Neural crest cell (in vitro differentiated cells): ENCODE data around the gene HPSE. TPM values are rescaled to one million over a fixed set of nuclear protein-coding genes. Genes with fewer than 3 reads are reported as not detected.
"Not testable (repeated sequence)": the region's sequence is repeated elsewhere in the genome, so short reads cannot be mapped to it uniquely, and the experiment has no call there.

ENCODE experiments used
- DNase-seq: peaks from one replicate; pipeline ENCODE4 v3.0.0; 2021; ENCODE audit warnings: low read depth, mixed read lengths, low spot score
- H3K27ac Mint-ChIP-seq: one replicate; pipeline ENCODE4 v1.8.0; 2021; ENCODE audit warnings: mild to moderate bottlenecking, mixed read lengths; ENCODE audit not compliant: unreplicated experiment
- H3K27me3 Mint-ChIP-seq: 2 replicates; pipeline ENCODE4 v1.8.0; 2021; ENCODE audit warnings: low read depth, mild to moderate bottlenecking, mixed read lengths
- H3K36me3 Mint-ChIP-seq: 2 replicates; pipeline ENCODE4 v1.8.0; 2021; ENCODE audit warnings: low read depth, mild to moderate bottlenecking, mixed read lengths
- H3K4me1 Mint-ChIP-seq: 2 replicates; pipeline ENCODE4 v1.8.0; 2021; ENCODE audit warnings: mixed read lengths
- H3K4me3 Mint-ChIP-seq: one replicate; pipeline ENCODE4 v1.8.0; 2021; ENCODE audit warnings: mild to moderate bottlenecking, mixed read lengths
- H3K9me3 Mint-ChIP-seq: 2 replicates; pipeline ENCODE4 v1.8.0; 2021; ENCODE audit warnings: mixed read lengths
- CTCF ChIP-seq: fragments of 200-600 bp; sonication (generic); conservative IDR thresholded peaks from 2 replicates; pipeline ENCODE4 v1.5.0; 2021; ENCODE audit warnings: antibody characterized with exemption, mild to moderate bottlenecking
- total RNA-seq: library from RNA; stranded (reverse); gene quantifications from 2 replicates; pipeline ENCODE4 v1.2.1, GENCODE V29; 2021

The HPSE gene
- total RNA-seq, 1 donor from 2014 or later: 0.30 TPM

- peaks cover 75% of the 10 kb centered on the region for H3K27me3 Mint-ChIP-seq
- H3K4me3 Mint-ChIP-seq: peak overlapping the region; percentile 83
- DNase-seq: no peak
- H3K36me3 Mint-ChIP-seq: no peaks in the 10 kb centered on the region
- peaks cover 5% of the 10 kb centered on the region for H3K9me3 Mint-ChIP-seq
- peaks cover 13% of the 10 kb centered on the region for H3K4me1 Mint-ChIP-seq
- no peak for TF ChIP-seq CTCF
- no peak overlapping the region for H3K27ac Mint-ChIP-seq
These were observed 1.1 kb upstream of the HPSE start for GRCh38 chr4:83335701-83336100.

- Mint-ChIP-seq H3K27ac (no peak overlapping the region), H3K36me3 (no peaks in the 10 kb centered on the region), H3K4me3 (no peak overlapping the region), H3K27me3 (peaks cover 72% of the 10 kb centered on the region), H3K4me1 (peaks cover 13% of the 10 kb centered on the region), H3K9me3 (no peaks in the 10 kb centered on the region)
- no peak for DNase-seq
- TF ChIP-seq CTCF: no peak
These were observed 2.7 kb downstream of the HPSE start for GRCh38 chr4:83331956-83332355.

- H3K4me3 Mint-ChIP-seq: no peak overlapping the region
- H3K9me3 Mint-ChIP-seq: no peaks in the 10 kb centered on the region
- no peaks in the 10 kb centered on the region for H3K36me3 Mint-ChIP-seq
- no peak for TF ChIP-seq CTCF
- H3K27ac Mint-ChIP-seq: no peak overlapping the region
- H3K4me1 Mint-ChIP-seq: peaks cover 3% of the 10 kb centered on the region
- DNase-seq: no peak
- peaks cover 50% of the 10 kb centered on the region for H3K27me3 Mint-ChIP-seq
These were observed 5.0 kb downstream of the HPSE start for GRCh38 chr4:83329521-83330110.

- Mint-ChIP-seq H3K4me3 (no peak overlapping the region), H3K36me3 (no peaks in the 10 kb centered on the region), H3K9me3 (no peaks in the 10 kb centered on the region), H3K27ac (no peak overlapping the region), H3K4me1 (no peaks in the 10 kb centered on the region), H3K27me3 (peaks cover 41% of the 10 kb centered on the region)
- TF ChIP-seq CTCF: peak; percentile 32
- no peak for DNase-seq
These were observed 6.0 kb downstream of the HPSE start for GRCh38 chr4:83328521-83329187.

DNA sequence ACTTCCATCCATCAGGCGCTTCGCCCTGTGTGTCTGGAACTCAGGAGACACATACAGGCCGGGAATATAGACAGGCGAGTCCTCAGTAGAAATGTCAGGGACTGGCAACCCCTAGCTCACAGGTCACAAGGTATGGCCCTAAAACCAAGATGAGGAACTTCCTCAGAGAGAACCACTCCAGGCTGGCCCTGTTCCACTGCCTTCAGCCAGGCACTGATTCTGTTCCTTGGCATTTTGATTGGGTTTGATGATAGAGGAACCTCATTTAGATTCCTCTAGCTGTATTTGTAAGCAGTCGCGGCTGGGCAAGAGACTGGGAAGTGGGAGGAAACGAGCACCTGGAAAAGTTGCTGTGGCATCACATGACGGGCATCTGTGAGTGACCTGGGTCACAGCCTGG is 8.1 kb downstream of the HPSE start:
- H3K4me3 Mint-ChIP-seq: no peak overlapping the region

DNA sequence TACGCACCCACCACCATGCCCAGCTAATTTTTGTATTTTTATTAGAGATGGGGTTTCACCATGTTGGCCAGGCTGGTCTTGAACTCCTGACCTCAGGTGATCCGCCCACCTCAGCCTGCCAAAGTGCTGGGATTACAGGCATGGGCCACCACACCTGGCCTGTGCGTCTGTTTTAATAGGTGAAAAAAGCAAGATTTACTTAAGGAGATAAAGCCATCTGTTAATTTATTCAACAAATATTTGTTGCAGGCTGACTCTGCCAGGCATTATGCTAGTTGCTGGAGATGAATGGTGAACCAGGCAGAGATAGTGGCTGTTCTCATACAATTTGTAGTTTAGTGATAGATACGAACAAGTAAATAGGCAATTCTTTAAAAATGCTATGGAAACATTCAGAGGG is 9.3 kb downstream of the HPSE start:
- H3K4me1 Mint-ChIP-seq, H3K4me3 Mint-ChIP-seq, H3K9me3 Mint-ChIP-seq, H3K27ac Mint-ChIP-seq, H3K36me3 Mint-ChIP-seq, DNase-seq: not testable (repeated sequence)
- H3K27me3 Mint-ChIP-seq: peaks cover 33% of the 10 kb centered on the region

More for the DNA sequence above, 8.1 kb downstream of the HPSE start:
- no peak for TF ChIP-seq CTCF
- Mint-ChIP-seq H3K27me3 (peaks cover 35% of the 10 kb centered on the region), H3K36me3 (no peaks in the 10 kb centered on the region), H3K9me3 (no peaks in the 10 kb centered on the region), H3K4me1 (no peaks in the 10 kb centered on the region), H3K27ac (no peak overlapping the region)
- no peak for DNase-seq
